Vagina (tissue), 2 donors: ENCODE measurements around the gene PTGES. TPM values are rescaled to one million over a fixed set of nuclear protein-coding genes. Genes with fewer than 3 reads are reported as not detected.
"Not testable (repeated sequence)": the region's sequence is repeated elsewhere in the genome, so short reads cannot be mapped to it uniquely, and the experiment has no call there.

ENCODE experiments used
- DNase-seq, 2 donors: peaks; one replicate each; pipeline ENCODE4 v3.0.0-alpha.2; 2017; ENCODE audit errors: extremely low spot score in 2 of 2
- H3K27ac ChIP-seq: fragments of 200-600 bp; sonication (generic); one replicate; pipeline ENCODE4 v1.5.1; 2019
- H3K27me3 ChIP-seq: fragments of 200-600 bp; sonication (generic); one replicate; pipeline ENCODE4 v1.5.1; 2019
- H3K36me3 ChIP-seq, 2 donors: fragments of 200-600 bp; sonication (generic); one replicate each; pipeline ENCODE4 v1.5.1; 2017 to 2019
- H3K4me1 ChIP-seq: fragments of 200-600 bp; sonication (generic); one replicate; pipeline ENCODE4 v1.5.1; 2019
- H3K4me3 ChIP-seq, 2 donors: fragments of 200-600 bp; sonication (generic); 1 replicate in 1 of 2; 2 replicates in 1 of 2; pipeline ENCODE4 v1.5.1; 2016 to 2019
- H3K9me3 ChIP-seq: fragments of 200-600 bp; sonication (generic); one replicate; pipeline ENCODE4 v1.5.1; 2019
- POLR2A ChIP-seq, 2 donors: fragments of 450-650 bp; IDR thresholded peaks; one replicate each; pipeline ENCODE4 v1.6.1; 2017; ENCODE audit warnings: antibody characterized with exemption in 2 of 2, mild to moderate bottlenecking in 2 of 2, moderate library complexity in 2 of 2
- POLR2AphosphoS5 ChIP-seq, 2 donors: sonication (generic); formaldehyde crosslinking; IDR thresholded peaks; one replicate each; pipeline ENCODE4 v1.9.0; 2017; ENCODE audit warnings: antibody characterized with exemption in 2 of 2, mild to moderate bottlenecking in 2 of 2, low read depth in 1 of 2; ENCODE audit not compliant: insufficient read depth in 1 of 2
- intact Hi-C: fragments of 100-400 bp; cut with DNase I; formaldehyde crosslinking; loops from one replicate; pipeline ENCODE4 v1.15.1; 2023
- total RNA-seq: library from RNA; depleted of rRNA; stranded (reverse); fragments of >200 nt; gene quantifications from one replicate; pipeline ENCODE4 v1.2.3, GENCODE V29; 2016
- TF ChIP-seq, protein P1 (sequence below), 3 experiments: fragments of 450-650 bp in 2 of 3; fragments of 200-600 bp in 1 of 3; sonication (generic) in 1 of 3; IDR thresholded peaks; one replicate each; pipeline ENCODE4 v1.5.1; 2017 to 2019; ENCODE audit warnings: antibody characterized with exemption in 3 of 3, mild to moderate bottlenecking in 2 of 3, moderate library complexity in 2 of 3

Gene PTGES
- total RNA-seq, 1 donor from 2014 or later = 18.9 TPM

DNA sequence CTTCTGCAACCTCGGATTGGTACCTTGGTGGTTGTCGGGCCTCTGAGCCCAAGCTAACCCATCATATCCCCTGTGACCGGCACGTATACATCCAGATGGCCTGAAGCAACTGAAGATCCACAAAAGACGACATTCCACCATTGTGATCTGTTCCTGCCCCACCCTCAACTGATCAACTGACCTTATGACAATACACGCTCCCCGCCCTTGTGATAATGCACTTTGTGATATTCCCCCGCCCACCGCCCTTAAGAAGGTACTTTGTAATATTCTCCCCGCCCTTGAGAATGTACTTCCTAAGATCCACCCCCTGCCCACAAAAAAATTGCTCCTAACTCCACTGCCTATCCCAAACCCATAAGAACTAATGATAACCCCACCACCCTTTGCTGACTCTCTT lies 33.6 kb upstream of the PTGES start:
- no peaks in the 10 kb centered on the region for H3K36me3 ChIP-seq
- intact Hi-C loops = no loop called here
- H3K9me3 ChIP-seq = no peaks in the 10 kb centered on the region
- no peaks in the 10 kb centered on the region for H3K27me3 ChIP-seq
- TF ChIP-seq, protein P1, sequence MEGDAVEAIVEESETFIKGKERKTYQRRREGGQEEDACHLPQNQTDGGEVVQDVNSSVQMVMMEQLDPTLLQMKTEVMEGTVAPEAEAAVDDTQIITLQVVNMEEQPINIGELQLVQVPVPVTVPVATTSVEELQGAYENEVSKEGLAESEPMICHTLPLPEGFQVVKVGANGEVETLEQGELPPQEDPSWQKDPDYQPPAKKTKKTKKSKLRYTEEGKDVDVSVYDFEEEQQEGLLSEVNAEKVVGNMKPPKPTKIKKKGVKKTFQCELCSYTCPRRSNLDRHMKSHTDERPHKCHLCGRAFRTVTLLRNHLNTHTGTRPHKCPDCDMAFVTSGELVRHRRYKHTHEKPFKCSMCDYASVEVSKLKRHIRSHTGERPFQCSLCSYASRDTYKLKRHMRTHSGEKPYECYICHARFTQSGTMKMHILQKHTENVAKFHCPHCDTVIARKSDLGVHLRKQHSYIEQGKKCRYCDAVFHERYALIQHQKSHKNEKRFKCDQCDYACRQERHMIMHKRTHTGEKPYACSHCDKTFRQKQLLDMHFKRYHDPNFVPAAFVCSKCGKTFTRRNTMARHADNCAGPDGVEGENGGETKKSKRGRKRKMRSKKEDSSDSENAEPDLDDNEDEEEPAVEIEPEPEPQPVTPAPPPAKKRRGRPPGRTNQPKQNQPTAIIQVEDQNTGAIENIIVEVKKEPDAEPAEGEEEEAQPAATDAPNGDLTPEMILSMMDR (IDR thresholded peaks at IDR 0.05) = no peak
- TF ChIP-seq POLR2A (IDR thresholded peaks at IDR 0.05) (no peak), POLR2AphosphoS5 (IDR thresholded peaks at IDR 0.05; ENCODE audit: insufficient read depth in 1 of 2, low read depth in 1 of 2) (no peak)
- no peak for DNase-seq
- H3K4me3 ChIP-seq = no peak overlapping the region
- no peaks in the 10 kb centered on the region for H3K4me1 ChIP-seq
- H3K27ac ChIP-seq = no peak overlapping the region

DNA sequence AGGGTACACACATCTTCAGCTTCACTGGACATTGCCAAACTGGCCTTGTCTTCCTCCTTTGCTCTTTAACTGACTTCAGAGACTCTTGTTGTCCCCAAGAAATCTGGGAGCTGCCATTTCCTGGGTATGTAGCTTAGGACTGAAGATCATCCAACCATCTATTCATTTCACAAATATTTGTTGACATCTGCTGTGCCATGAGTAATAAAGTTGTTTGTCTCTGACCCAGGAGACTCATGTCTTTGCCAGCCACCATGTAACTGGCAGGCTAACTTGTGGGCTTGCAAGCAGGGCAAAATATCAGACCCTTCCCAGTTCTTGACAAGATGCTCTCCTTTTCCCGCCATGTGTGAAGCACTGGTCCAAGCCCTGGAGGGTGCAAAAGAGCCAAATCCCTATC lies 33.0 kb upstream of the PTGES start:
- Histone ChIP-seq H3K9me3 (no peaks in the 10 kb centered on the region), H3K27ac (no peak overlapping the region), H3K4me1 (no peaks in the 10 kb centered on the region), H3K36me3 (no peaks in the 10 kb centered on the region), H3K27me3 (no peaks in the 10 kb centered on the region), H3K4me3 (no peak overlapping the region)
- intact Hi-C loops = no loop called here
- TF ChIP-seq POLR2A (IDR thresholded peaks at IDR 0.05) = no peak
- TF ChIP-seq, protein P1 (IDR thresholded peaks at IDR 0.05) = no peak
- TF ChIP-seq POLR2AphosphoS5 (IDR thresholded peaks at IDR 0.05; ENCODE audit: insufficient read depth in 1 of 2, low read depth in 1 of 2) = no peak
- DNase-seq = no peak

DNA sequence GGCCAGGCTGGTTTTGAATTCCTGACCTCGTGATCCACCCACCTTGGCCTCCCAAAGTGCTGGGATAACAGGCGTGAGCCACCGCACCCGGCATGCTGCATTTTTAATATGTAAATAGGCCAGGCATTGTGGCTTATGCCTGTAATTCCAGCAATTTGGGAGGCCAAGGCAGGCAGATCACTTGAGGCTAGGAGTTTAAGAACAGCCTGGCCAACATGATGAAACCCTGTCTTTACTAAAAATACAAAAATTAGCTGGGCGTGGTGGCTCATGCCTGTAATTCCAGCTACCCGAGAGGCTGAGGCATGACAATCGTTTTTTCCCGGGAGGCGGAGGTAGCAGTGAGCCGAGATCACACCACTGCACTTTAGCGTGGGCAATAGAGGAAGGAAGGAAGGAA lies 32.1 kb upstream of the PTGES start:
- H3K36me3 ChIP-seq, H3K4me1 ChIP-seq, DNase-seq, H3K4me3 ChIP-seq, H3K27me3 ChIP-seq, H3K9me3 ChIP-seq, intact Hi-C loops, H3K27ac ChIP-seq: not testable (repeated sequence)

- intact Hi-C loops = loop anchor here (2.0 kb wide), 1 partner anchor 47 kb away; no protein-coding TSS in a partner anchor
- no peaks in the 10 kb centered on the region for H3K27me3 ChIP-seq
- TF ChIP-seq POLR2A (IDR thresholded peaks at IDR 0.05) = no peak
- TF ChIP-seq, protein P1 (IDR thresholded peaks at IDR 0.05) = peak; percentile 85 to 94 (median 94)
- H3K4me1 ChIP-seq = no peaks in the 10 kb centered on the region
- H3K36me3 ChIP-seq = no peaks in the 10 kb centered on the region
- no peak overlapping the region for H3K4me3 ChIP-seq
- H3K9me3 ChIP-seq = no peaks in the 10 kb centered on the region
- H3K27ac ChIP-seq = no peak overlapping the region
- no peak for DNase-seq
These were observed 30.9 kb upstream of the PTGES start for GRCh38 chr9:129783516-129784361.

DNA sequence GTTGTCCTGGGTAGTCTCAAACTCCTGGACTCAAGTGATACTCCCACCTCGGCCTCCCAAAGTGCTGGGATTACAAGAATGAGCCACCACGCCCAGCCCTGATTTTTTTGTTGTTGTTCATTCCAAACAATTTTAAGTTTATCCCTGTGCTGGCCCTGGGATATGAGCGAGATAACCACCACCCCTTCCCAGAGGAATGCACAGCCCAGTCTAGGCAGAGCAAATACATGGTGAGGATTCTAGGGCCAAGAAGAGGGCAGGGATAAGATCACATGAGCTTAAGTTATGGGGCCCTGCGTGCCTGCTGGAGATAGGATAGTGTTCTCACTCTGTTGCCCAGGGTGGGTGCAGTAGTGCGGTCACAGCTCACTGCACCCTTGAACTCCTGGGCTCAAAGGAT lies 29.1 kb upstream of the PTGES start:
- H3K36me3 ChIP-seq = no peaks in the 10 kb centered on the region
- H3K4me1 ChIP-seq = peaks cover 11% of the 10 kb centered on the region
- DNase-seq = no peak
- no peak for TF ChIP-seq POLR2AphosphoS5 (IDR thresholded peaks at IDR 0.05; ENCODE audit: insufficient read depth in 1 of 2, low read depth in 1 of 2)
- no peak for TF ChIP-seq POLR2A (IDR thresholded peaks at IDR 0.05)
- no peak overlapping the region for H3K27ac ChIP-seq
- intact Hi-C loops = loop anchor here (2.0 kb wide), 1 partner anchor 45 kb away; no protein-coding TSS in a partner anchor
- H3K9me3 ChIP-seq = no peaks in the 10 kb centered on the region
- H3K27me3 ChIP-seq = no peaks in the 10 kb centered on the region
- H3K4me3 ChIP-seq = no peak overlapping the region

- intact Hi-C loops = no loop called here
- Histone ChIP-seq H3K9me3 (no peaks in the 10 kb centered on the region), H3K36me3 (no peaks in the 10 kb centered on the region), H3K27me3 (no peaks in the 10 kb centered on the region), H3K4me3 (no peak overlapping the region), H3K27ac (no peak overlapping the region), H3K4me1 (peaks cover 17% of the 10 kb centered on the region)
- TF ChIP-seq POLR2A (IDR thresholded peaks at IDR 0.05) (no peak), POLR2AphosphoS5 (IDR thresholded peaks at IDR 0.05; ENCODE audit: insufficient read depth in 1 of 2, low read depth in 1 of 2) (no peak)
- TF ChIP-seq, protein P1 (IDR thresholded peaks at IDR 0.05) = no peak
- no peak for DNase-seq
These were observed 28.3 kb upstream of the PTGES start for GRCh38 chr9:129781131-129781530.
